IMR-90 (cell line): ENCODE data around the gene LINC01488.

Source experiments
- CTCF ChIP-seq: conservative IDR thresholded peaks from 2 replicates; pipeline ENCODE4 v1.5.1; 2012; ENCODE audit warnings: mild to moderate bottlenecking, low read depth, low read length, improper control_type of control experiment
- POLR2A ChIP-seq: IDR thresholded peaks from 2 replicates; pipeline ENCODE4 v1.6.1; 2012; ENCODE audit warnings: mild to moderate bottlenecking, low read depth, low read length
- RAD21 ChIP-seq: IDR thresholded peaks from 2 replicates; pipeline ENCODE4 v1.6.1; 2012; ENCODE audit warnings: low read length, improper control_type of control experiment
- RFX5 ChIP-seq: IDR thresholded peaks from 2 replicates; pipeline ENCODE4 v1.8.0; 2012; ENCODE audit warnings: low read depth, mild to moderate bottlenecking, low read length, moderate library complexity

GRCh38 chr11:69477086-69477485, 4.4 kb upstream of the LINC01488 start:
- TF ChIP-seq POLR2A, result no peak
- no peak for TF ChIP-seq CTCF
- no peak for TF ChIP-seq RFX5
- TF ChIP-seq RAD21, result no peak
